Measurements from ENCODE around the gene C11orf54. TPM values are rescaled to one million over a fixed set of nuclear protein-coding genes. Genes with fewer than 3 reads are reported as not detected.
A peak's percentile ranks its signal among the peaks of the same experiment; 100 is the strongest.

Gene C11orf54
- total RNA-seq, 1 donor: 17.7 TPM

DNA sequence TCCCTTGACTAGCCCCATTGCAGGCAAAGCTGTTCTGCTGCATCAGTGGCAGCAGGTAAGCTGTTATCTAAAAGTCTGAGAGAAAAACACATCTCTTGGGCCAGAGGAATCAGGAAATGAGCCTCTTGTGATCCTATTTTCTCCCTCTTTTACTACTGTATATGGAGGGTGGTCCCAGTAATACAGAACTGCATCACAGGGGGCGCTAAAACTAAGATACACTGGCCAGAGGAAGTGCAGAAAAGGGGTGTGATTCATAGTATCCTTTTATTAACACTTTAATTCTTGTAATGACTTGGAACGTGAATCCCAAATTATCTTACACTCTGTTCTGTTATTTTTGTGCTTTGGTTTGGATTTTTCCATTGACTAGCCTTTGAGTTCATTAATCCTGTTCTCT lies 33.8 kb downstream of the C11orf54 start:
- no peaks in the 10 kb centered on the region for H4K20me1 ChIP-seq (ENCODE audit: insufficient read depth, low read length)
- H3K9me3 ChIP-seq (ENCODE audit: low read depth, low read length): no peaks in the 10 kb centered on the region
- H3K79me2 ChIP-seq (ENCODE audit: insufficient read depth, low read length): no peaks in the 10 kb centered on the region
- no peak for DNase-seq (ENCODE audit: insufficient read length, low spot score, missing footprints)
- no peak overlapping the region for H2AFZ ChIP-seq (ENCODE audit: low read length)
- no peak overlapping the region for H3K4me3 ChIP-seq (ENCODE audit: insufficient read depth, low read length)
- H3K27me3 ChIP-seq (ENCODE audit: insufficient read depth, low read length): no peaks in the 10 kb centered on the region
- no peak overlapping the region for H3K4me2 ChIP-seq (ENCODE audit: insufficient read depth, low read length)
- no peak overlapping the region for H3K27ac ChIP-seq (ENCODE audit: low read depth, low read length)
- H3K36me3 ChIP-seq (ENCODE audit: insufficient read depth, low read length): no peaks in the 10 kb centered on the region
- peak; percentile 37 for TF ChIP-seq CTCF (IDR thresholded peaks at IDR 0.05; ENCODE audit: extremely low read depth, low read depth, low read length)
- no peaks in the 10 kb centered on the region for H3K4me1 ChIP-seq (ENCODE audit: insufficient read depth, low read length)

DNA sequence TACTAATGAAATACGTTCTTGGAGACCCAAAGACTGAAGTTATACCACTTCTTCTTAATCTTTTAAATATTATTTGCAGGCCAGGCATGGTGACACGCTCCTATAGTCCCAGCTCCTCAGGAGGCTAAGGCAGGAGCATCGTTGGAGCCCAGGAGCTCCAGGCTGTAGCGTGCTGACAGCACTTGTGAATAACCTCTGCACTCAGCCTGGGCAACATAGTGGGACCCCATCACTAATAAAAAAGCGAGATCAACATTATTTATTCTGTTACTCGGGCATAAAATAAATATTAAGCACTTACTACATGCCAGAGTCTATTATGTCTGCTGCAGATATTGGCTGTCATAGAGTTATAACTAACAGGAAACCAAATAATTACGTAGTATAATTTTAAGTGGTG lies 41.9 kb downstream of the C11orf54 start:
- no peak for TF ChIP-seq CTCF (IDR thresholded peaks at IDR 0.05; ENCODE audit: extremely low read depth, low read depth, low read length)
- peak overlapping the region; percentile 97 for H2AFZ ChIP-seq (ENCODE audit: low read length)
- peaks cover 21% of the 10 kb centered on the region for H3K4me1 ChIP-seq (ENCODE audit: insufficient read depth, low read length)

GRCh38 chr11:93783765-93784144 lies 42.3 kb downstream of the C11orf54 start:
- H3K4me1 ChIP-seq (ENCODE audit: insufficient read depth, low read length): peaks cover 21% of the 10 kb centered on the region
- H3K79me2 ChIP-seq (ENCODE audit: insufficient read depth, low read length): peaks cover 45% of the 10 kb centered on the region
- peaks cover 31% of the 10 kb centered on the region for H4K20me1 ChIP-seq (ENCODE audit: insufficient read depth, low read length)
- no peaks in the 10 kb centered on the region for H3K27me3 ChIP-seq (ENCODE audit: insufficient read depth, low read length)
- no peaks in the 10 kb centered on the region for H3K9me3 ChIP-seq (ENCODE audit: low read depth, low read length)
- peak overlapping the region; percentile 95 for H3K27ac ChIP-seq (ENCODE audit: low read depth, low read length)
- H2AFZ ChIP-seq (ENCODE audit: low read length): peak overlapping the region; percentile 97
- no peak for DNase-seq (ENCODE audit: insufficient read length, low spot score, missing footprints)
- H3K4me2 ChIP-seq (ENCODE audit: insufficient read depth, low read length): peak overlapping the region; percentile 92
- peaks cover 3% of the 10 kb centered on the region for H3K36me3 ChIP-seq (ENCODE audit: insufficient read depth, low read length)
- TF ChIP-seq CTCF (IDR thresholded peaks at IDR 0.05; ENCODE audit: extremely low read depth, low read depth, low read length): no peak
- peak overlapping the region; percentile 100 for H3K4me3 ChIP-seq (ENCODE audit: insufficient read depth, low read length)

More for the DNA sequence above, 41.9 kb downstream of the C11orf54 start:
- H3K79me2 ChIP-seq (ENCODE audit: insufficient read depth, low read length): peaks cover 42% of the 10 kb centered on the region
- no peaks in the 10 kb centered on the region for H3K36me3 ChIP-seq (ENCODE audit: insufficient read depth, low read length)
- DNase-seq (ENCODE audit: insufficient read length, low spot score, missing footprints): no peak
- no peak overlapping the region for H3K27ac ChIP-seq (ENCODE audit: low read depth, low read length)
- H3K4me2 ChIP-seq (ENCODE audit: insufficient read depth, low read length): peak overlapping the region; percentile 92
- peaks cover 30% of the 10 kb centered on the region for H4K20me1 ChIP-seq (ENCODE audit: insufficient read depth, low read length)
- H3K4me3 ChIP-seq (ENCODE audit: insufficient read depth, low read length): peak overlapping the region; percentile 100
- no peaks in the 10 kb centered on the region for H3K9me3 ChIP-seq (ENCODE audit: low read depth, low read length)
- no peaks in the 10 kb centered on the region for H3K27me3 ChIP-seq (ENCODE audit: insufficient read depth, low read length)

GRCh38 chr11:93784145-93784934 lies 42.9 kb downstream of the C11orf54 start, which contains the start of gene MED17:
TSS of gene MED17 (plus strand) at chr11:93784282. CDS start at chr11:93784514, 232 bp downstream.
- Histone ChIP-seq H3K27me3 (ENCODE audit: insufficient read depth, low read length) (no peaks in the 10 kb centered on the region), H3K27ac (ENCODE audit: low read depth, low read length) (peak within 1 kb of the TSS; percentile 95), H3K4me1 (ENCODE audit: insufficient read depth, low read length) (peaks cover 21% of the 10 kb centered on the region), H3K9me3 (ENCODE audit: low read depth, low read length) (no peaks in the 10 kb centered on the region), H4K20me1 (ENCODE audit: insufficient read depth, low read length) (peaks cover 36% of the 10 kb centered on the region), H3K36me3 (ENCODE audit: insufficient read depth, low read length) (peaks cover 8% of the 10 kb centered on the region), H3K4me3 (ENCODE audit: insufficient read depth, low read length) (peak within 1 kb of the TSS; percentile 100), H3K4me2 (ENCODE audit: insufficient read depth, low read length) (peak within 1 kb of the TSS; percentile 92), H2AFZ (ENCODE audit: low read length) (peak within 1 kb of the TSS; percentile 97), H3K79me2 (ENCODE audit: insufficient read depth, low read length) (peaks cover 51% of the 10 kb centered on the region)
- peak; percentile 47 for TF ChIP-seq CTCF (IDR thresholded peaks at IDR 0.05; ENCODE audit: extremely low read depth, low read depth, low read length)
- DNase-seq (ENCODE audit: insufficient read length, low spot score, missing footprints): peak; percentile 98
